Effector memory CD4-positive, alpha-beta T cell (primary cell): ENCODE data around the gene ARHGAP4.

Experiments
- DNase-seq, 3 donors: peaks; one replicate each; pipeline ENCODE4 v3.0.0-alpha.2; 2020
- H3K27ac ChIP-seq: 2 replicates; pipeline ENCODE4 v1.7.0; 2013; ENCODE audit warnings: mild to moderate bottlenecking, low read length, moderate library complexity; ENCODE audit not compliant: insufficient read depth, poor library complexity, severe bottlenecking
- H3K27me3 ChIP-seq: replicated peaks from 2 replicates; pipeline ENCODE4 v1.7.0; 2013; ENCODE audit warnings: mild to moderate bottlenecking, low read length; ENCODE audit not compliant: insufficient read depth, control insufficient read depth, poor library complexity, severe bottlenecking
- H3K36me3 ChIP-seq: 2 replicates; pipeline ENCODE4 v1.7.0; 2013; ENCODE audit warnings: mild to moderate bottlenecking, low read length, moderate library complexity; ENCODE audit not compliant: control insufficient read depth, insufficient read depth
- H3K4me1 ChIP-seq: 2 replicates; pipeline ENCODE4 v1.7.0; 2013; ENCODE audit warnings: low read length, mild to moderate bottlenecking; ENCODE audit not compliant: control insufficient read depth, insufficient read depth, poor library complexity, severe bottlenecking
- H3K4me3 ChIP-seq: 2 replicates; pipeline ENCODE4 v1.7.0; 2013; ENCODE audit warnings: low read length, low read depth, mild to moderate bottlenecking; ENCODE audit not compliant: insufficient read depth, poor library complexity, severe bottlenecking
- H3K9me3 ChIP-seq: 2 replicates; pipeline ENCODE4 v1.7.0; 2013; ENCODE audit warnings: mild to moderate bottlenecking, low read length, moderate library complexity; ENCODE audit not compliant: control insufficient read depth
- total RNA-seq, 3 donors: gene quantifications; one replicate each; lab custom pipeline; 2026; lab: John Stamatoyannopoulos, UW

Gene ARHGAP4
- 436 to 565 (median 484) reads per million in 3 donors for total RNA-seq

DNA sequence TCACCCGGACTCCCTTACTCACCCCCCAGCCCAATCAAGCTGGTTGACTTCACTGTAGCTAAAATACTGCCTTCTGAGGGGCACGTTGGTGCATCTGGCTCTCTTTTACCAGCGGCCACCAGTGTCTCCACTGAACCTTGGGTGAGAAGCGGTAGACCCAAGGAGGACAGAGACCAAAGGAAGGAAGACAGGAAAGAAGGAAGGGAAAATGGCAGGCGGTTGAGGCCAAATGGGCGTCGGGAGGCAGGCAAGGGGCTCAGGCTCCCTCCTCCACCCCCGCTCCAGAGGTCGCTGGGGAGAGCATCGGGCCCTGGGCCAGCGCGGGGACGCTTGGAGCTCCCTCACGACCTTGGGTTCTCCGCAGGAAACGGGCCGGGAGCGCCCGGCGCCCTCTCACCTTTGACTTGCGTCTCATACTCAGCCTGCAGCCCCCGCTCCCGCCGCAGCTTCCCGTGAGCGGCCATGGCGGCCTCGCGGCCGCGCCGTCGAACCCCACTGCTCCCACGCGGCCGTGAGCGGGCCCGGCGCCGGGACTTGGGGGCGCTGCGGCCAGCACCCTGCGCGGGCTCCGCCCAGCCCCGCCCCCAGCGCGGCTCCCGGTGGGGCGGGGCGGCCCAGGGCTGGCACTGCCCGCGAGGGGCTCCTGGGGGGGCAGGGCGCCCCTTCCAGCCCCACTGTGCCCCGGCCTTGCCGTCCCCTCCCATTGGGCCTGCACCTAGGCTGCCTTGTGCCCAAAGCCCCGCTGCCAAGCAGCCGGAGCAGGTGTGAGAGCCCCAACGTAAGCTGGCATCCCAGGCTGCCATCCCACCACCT, at the start of gene ARHGAP4:
Gene ARHGAP4 (minus strand): TSS at position 526 of the 813 bp plus-strand sequence. CDS start 62 bp downstream, at position 464.
- Histone ChIP-seq H3K4me1 (peaks cover 40% of the 10 kb centered on the region), H3K27me3 (no peaks in the 10 kb centered on the region), H3K36me3 (no peaks in the 10 kb centered on the region), H3K4me3 (peak within 1 kb of the TSS; percentile 60), H3K9me3 (no peaks in the 10 kb centered on the region), H3K27ac (peak within 1 kb of the TSS; percentile 98)
- peak; percentile 16 to 25 (median 24) for DNase-seq

DNA sequence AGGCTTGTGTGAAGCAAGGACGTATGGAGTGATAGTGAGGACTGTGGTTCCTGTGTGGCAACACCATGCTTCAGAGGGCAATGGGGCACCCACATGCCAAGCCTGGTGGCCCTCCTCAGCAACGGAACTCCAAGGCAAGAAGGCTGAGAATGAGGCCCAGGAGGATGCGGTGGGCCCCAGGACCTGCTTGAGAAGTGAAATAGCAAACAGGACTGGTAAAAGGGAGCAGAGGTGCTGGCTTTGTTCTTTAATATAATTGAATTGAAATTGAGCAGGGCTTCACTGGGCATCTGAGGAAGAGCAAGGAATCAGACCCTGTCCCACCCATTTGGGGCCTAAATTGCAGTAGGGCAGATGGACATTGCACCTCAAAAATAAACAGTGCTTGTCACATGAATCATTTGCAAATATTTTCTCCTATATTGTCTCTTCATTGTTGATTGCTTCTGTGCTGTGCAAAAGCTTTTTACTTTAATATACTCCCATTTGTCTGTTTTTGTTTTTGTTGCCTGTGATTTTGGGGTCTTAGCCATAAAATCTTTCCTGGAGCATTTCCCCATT, 48.7 kb upstream of the ARHGAP4 start:
- Histone ChIP-seq H3K4me1 (peaks cover 14% of the 10 kb centered on the region), H3K9me3 (no peaks in the 10 kb centered on the region), H3K27ac (peak overlapping the region; percentile 44), H3K36me3 (no peaks in the 10 kb centered on the region), H3K4me3 (no peak overlapping the region), H3K27me3 (no peaks in the 10 kb centered on the region)
- no peak for DNase-seq

DNA sequence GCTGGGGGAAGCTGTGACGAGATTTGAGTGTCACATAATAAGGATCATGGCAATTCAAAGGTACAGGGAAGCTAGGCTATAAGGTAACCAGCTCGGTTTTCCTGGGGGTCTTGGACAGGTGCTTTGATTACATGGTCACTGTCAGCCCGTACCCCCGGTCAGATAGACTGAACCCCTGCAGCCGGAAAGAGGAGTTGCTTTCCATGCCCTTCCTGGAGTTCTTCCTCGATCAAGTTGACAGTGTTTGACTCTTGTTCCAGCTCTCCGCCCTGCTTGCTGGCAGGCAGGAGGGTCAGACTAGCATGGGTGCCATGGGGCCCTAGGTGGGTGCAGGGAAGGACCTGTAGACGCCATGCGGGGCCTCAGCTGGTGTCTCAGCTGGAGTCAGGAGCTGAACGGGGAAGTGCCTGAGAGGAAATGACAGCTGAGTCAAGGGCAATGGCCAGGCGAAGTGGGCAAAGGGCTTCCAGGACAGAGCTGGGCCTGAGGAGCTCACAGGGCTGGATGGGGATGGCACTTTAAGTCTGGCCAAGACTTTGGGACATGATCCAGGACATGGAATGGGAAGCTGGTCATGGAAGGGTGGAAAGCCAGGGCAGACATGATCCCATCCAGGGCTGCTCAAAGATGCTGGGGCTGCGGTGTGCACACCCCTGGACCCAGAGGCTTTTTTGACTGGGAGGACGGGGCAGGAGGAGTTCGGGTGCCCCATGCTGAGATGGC, 48.1 kb upstream of the ARHGAP4 start:
- Histone ChIP-seq H3K27ac (peak overlapping the region; percentile 94), H3K27me3 (no peaks in the 10 kb centered on the region), H3K36me3 (no peaks in the 10 kb centered on the region), H3K4me3 (no peak overlapping the region), H3K9me3 (no peaks in the 10 kb centered on the region), H3K4me1 (peaks cover 16% of the 10 kb centered on the region)
- no peak for DNase-seq

DNA sequence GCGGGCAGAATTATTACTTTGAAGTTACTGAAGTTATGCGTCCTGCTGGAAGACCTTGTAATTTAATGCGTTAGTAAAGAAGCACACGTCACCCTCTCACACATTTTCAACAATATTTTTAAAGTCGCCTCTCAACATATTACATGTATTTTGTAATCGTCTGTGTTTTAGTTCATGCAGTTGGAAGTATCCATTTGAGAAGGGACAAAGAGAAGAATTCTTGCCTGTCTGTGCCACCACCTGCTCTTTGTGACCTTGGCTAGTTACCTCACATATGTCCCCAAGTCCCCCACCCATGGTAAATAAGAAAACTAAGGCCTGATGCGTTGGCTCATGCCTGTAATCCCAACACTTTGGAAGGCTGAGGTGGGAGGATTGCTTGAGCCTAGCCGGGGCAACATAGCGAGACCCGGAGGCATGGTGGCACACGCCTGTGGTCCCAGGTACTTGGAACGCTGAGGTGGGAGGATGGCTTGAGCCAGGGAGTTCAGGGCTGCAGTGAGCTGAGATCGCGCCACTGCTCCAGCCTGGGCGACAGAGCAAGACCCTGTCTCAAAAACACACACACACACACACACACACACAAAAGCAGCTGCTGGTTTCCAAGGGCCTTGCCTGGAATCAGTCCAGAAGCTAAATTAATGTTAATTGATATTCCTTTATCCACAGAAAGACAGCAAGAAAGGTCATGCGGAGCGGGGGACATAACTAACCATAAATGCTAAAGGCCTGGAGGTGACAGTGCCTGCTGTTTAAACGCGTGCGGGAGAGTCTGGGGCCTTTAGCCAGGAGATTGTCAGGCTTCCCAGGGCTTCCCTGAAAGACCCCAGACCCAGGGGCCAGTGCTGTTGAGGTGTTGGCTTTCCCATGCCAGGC, 47.3 kb upstream of the ARHGAP4 start:
- Histone ChIP-seq H3K27ac (peak overlapping the region; percentile 94), H3K9me3 (no peaks in the 10 kb centered on the region), H3K27me3 (no peaks in the 10 kb centered on the region), H3K4me1 (peaks cover 18% of the 10 kb centered on the region), H3K4me3 (peak overlapping the region; percentile 45), H3K36me3 (no peaks in the 10 kb centered on the region)
- DNase-seq: no peak

DNA sequence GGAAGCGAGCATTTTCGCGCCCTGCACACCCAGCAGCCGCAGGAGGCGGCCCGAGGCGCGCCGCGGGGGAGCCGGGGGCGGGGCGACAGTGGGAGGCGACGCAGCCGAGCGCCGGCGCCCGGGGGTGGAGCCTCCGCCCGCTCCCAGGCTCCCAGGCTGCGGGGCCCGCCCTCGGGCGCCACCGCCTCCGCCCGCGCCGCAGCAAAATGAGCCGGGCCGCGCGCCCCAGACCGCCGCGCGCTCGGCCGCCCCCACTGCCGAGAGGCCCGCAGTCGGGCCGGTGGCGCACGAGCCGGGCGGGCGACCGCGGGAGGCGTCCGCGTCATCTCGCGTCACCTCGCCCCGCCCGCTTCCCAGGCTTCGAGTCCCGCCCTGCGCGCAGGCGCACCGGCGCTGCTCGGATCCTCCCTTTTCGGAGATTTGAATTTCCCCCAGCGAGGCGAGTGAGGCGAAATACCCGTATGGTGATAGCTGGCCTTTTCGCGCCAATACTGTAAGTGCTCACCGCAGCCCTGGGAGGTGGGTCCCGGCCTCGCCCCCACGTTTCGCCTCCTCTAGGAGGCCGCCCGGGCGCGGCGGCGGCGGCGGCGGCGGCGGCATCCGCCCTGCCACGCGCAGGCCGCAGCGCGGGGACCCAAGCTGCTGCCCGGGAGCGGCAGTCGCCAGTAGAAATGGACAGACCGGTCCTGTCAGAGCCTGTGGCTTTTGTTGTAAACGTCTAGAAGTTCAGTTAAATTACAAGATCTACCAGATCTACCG, 46.5 kb upstream of the ARHGAP4 start, which contains the start of gene TMEM187:
Gene TMEM187 (plus strand): TSS at position 387 of the 759 bp plus-strand sequence. CDS start 9,309 bp downstream, outside the sequence.
- DNase-seq: peak; percentile 80 to 83 (median 81)
- peak within 1 kb of the TSS; percentile 99 for H3K4me3 ChIP-seq
- no peaks in the 10 kb centered on the region for H3K27me3 ChIP-seq
- H3K4me1 ChIP-seq: peaks cover 18% of the 10 kb centered on the region
- H3K36me3 ChIP-seq: no peaks in the 10 kb centered on the region
- no peaks in the 10 kb centered on the region for H3K9me3 ChIP-seq
- peak within 1 kb of the TSS; percentile 94 for H3K27ac ChIP-seq

DNA sequence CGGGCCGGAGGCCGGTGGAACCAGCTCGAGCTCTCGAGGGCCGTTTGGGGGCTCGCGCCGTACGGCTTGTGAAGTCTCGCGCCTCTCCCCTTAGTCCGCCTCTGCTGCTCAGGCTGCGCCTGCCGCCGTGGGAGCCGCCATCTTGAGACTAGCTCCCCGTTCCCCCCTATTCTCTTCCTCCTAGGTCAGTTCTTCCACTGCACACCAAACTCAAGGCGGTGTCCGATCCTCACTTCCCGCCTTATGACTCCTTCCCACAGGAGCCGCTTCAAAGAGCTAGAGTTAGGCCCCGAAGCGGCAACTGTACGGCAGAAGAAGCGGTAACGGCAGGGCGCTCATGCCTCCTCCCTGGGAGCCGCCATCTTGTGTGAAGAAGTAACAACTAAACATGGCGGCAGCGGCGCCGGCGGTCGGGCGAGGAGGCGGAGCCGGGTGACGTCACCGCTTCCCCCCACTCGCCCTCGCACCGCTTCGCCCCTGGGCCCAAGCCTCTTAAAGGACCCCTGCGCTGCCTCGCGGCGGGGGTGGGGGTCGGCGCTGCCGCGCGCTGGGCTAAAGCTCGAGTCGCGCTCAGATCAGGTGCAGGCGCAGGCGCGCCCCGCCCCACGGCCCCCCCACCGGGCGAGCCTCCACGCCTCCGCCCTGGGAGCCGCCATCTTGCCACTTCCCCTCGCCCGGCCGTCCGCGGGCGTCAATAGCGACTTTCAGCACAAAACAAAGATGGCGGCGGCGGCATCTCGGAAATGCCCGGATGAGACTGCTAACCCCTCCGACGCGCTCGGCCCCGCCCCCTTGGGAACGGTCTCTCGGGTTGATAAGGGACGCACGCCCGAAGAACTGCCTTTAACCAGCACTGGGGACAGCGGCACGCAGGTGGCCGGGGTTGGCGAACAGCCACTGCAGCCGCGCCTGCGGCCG, 45.6 kb upstream of the ARHGAP4 start, which contains the start of gene HCFC1:
Gene HCFC1 (minus strand): TSS at position 369 of the 918 bp plus-strand sequence. CDS start 978 bp downstream, outside the sequence.
- peak within 1 kb of the TSS; percentile 94 for H3K27ac ChIP-seq
- DNase-seq: peak; percentile 84 to 89 (median 87)
- peak within 1 kb of the TSS; percentile 99 for H3K4me3 ChIP-seq
- H3K27me3 ChIP-seq: no peaks in the 10 kb centered on the region
- peaks cover 23% of the 10 kb centered on the region for H3K4me1 ChIP-seq
- H3K36me3 ChIP-seq: no peaks in the 10 kb centered on the region
- no peaks in the 10 kb centered on the region for H3K9me3 ChIP-seq

DNA sequence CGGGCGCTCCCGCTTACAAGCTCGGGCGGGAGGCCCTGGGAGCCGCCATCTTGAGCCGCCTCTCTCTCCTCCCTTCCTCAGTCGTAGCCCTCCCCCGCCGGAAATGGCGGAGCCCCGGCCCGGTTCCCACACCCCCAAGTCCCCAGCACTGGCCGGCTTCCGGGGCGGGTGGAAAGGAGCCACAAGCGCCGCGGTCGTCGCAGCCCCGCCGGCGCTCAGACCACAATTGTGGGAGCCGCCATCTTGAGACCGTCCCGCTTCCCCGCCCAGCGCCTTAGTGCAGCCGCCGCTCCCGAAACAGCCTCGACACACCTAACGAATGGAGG, 45.0 kb upstream of the ARHGAP4 start:
- no peaks in the 10 kb centered on the region for H3K27me3 ChIP-seq
- H3K4me3 ChIP-seq: peak overlapping the region; percentile 99
- peak; percentile 79 to 85 (median 84) for DNase-seq
- peaks cover 30% of the 10 kb centered on the region for H3K4me1 ChIP-seq
- no peaks in the 10 kb centered on the region for H3K9me3 ChIP-seq
- no peaks in the 10 kb centered on the region for H3K36me3 ChIP-seq
- peak overlapping the region; percentile 94 for H3K27ac ChIP-seq

DNA sequence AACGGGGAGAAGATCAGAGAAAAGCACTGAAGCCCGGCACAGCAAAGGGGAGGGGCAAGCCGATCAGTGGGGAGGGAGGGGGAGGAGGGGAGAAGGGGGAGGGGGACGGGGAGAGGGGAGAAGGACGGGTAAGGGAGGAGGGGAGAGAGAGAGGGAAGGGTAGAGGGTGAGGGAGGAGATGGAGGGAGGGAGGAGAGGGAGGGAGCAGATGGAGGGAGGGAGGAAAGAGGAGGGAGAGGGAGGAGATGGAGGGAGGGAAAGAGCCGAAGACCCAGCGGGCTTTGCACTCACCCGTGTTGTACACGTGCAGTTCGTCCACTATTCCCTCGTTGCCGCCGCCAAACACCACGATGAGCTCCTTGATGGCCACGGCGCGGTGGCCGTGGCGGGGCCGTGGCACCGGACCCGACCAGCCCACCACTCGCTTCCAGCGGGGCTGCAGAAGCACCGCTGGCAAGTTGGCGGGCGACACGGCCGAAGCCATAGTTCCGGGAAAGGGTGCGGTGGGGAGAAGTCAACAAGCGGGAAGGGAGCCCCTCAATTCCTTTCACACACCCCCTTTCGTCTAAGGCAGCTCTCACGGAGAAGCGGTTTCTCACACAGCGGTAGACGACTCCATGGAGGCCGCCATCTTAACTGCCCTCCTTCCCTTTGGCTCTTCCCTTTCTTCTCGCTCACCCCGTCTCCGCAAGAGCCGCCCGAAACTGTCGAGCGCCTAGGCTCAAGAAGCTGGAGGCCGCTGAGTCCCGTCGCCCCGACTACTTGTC, 44.5 kb upstream of the ARHGAP4 start:
- no peaks in the 10 kb centered on the region for H3K9me3 ChIP-seq
- H3K27ac ChIP-seq: peak overlapping the region; percentile 94
- peak overlapping the region; percentile 99 for H3K4me3 ChIP-seq
- no peaks in the 10 kb centered on the region for H3K36me3 ChIP-seq
- H3K27me3 ChIP-seq: no peaks in the 10 kb centered on the region
- peaks cover 30% of the 10 kb centered on the region for H3K4me1 ChIP-seq
- DNase-seq: peak in 2 of 3 donors; percentile 16 to 39
